ENCODE data around the gene COL20A1. TPM values are rescaled to one million over a fixed set of nuclear protein-coding genes. Genes with fewer than 3 reads are reported as not detected.

COL20A1 gene
- total and polyA plus RNA-seq, 2 of the 13 experiments (the other 11 are each of a cell fraction or from before 2014, with no cell fraction given), result not detected

- Histone ChIP-seq H2AFZ (ENCODE audit: low read length) (no peak overlapping the region), H3K9me3 (ENCODE audit: low read length) (no peaks in the 10 kb centered on the region), H3K36me3 (replicated peaks in 1 of 2; ENCODE audit: control insufficient read depth in 1 of 2, insufficient read depth in 2 of 2, low read length in 2 of 2) (no peaks in the 10 kb centered on the region), H3K9ac (ENCODE audit: insufficient read depth, low read depth, low read length) (no peak overlapping the region), H4K20me1 (ENCODE audit: insufficient read depth, low read length) (no peaks in the 10 kb centered on the region), H3K27me3 (ENCODE audit: control insufficient read depth in 1 of 2, insufficient read depth in 2 of 2, low read length in 2 of 2) (peaks cover 0 to 18% of the 10 kb centered on the region in 2 experiments), H3K4me1 (ENCODE audit: insufficient read depth, low read length) (no peaks in the 10 kb centered on the region), H3K4me3 (replicated peaks in 1 of 3; ENCODE audit: insufficient read depth in 1 of 3, low read depth in 2 of 3, low read length in 3 of 3) (no peak overlapping the region), H3K79me2 (ENCODE audit: insufficient read depth, low read length) (no peaks in the 10 kb centered on the region), H3K27ac (ENCODE audit: extremely low read length, insufficient read depth, low read length) (no peak overlapping the region), H3K4me2 (ENCODE audit: low read depth, low read length) (no peak overlapping the region)
- no peak for ATAC-seq
- FAIRE-seq, result no peak
- POLR2A ChIA-PET, result no interaction called here
- CTCF ChIA-PET (ENCODE audit: low intra/inter-chr PET ratio, low total read pairs), result no interaction called here
- BruUV-seq (replicated peaks), result no TSS peak
- intact Hi-C loops (cut with micrococcal nuclease; ENCODE audit: unreplicated experiment) (loop anchor here (2.0 kb wide), 1 partner anchor 31 kb away; no protein-coding TSS in a partner anchor), in situ Hi-C loops (cut with HindIII; ENCODE audit: extremely low pct_ligation_motif_present, low pct_unique_long_range_greater_than_20kb) (no loop called here)
- WGBS (ENCODE audit: low lambda C conversion rate), result 78% methylated on average over 29 of the region's 29 CpGs
- DNase-seq (ENCODE audit: low spot score), result no peak
- TF ChIP-seq ZNF318 (CRISPR knock-in tag; IDR thresholded peaks at IDR 0.05), result 0 out of 2 replicates have a peak, but pooled peaks have one; percentile 76
- TF ChIP-seq ATF7 (IDR thresholded peaks at IDR 0.05), result no peak
- peak; percentile 14; the same call in 1 of the 2 replicates for TF ChIP-seq ATF7 (CRISPR knock-in tag; IDR thresholded peaks at IDR 0.05)
- TF ChIP-seq MNT (IDR thresholded peaks at IDR 0.05), result peak; percentile 52; the same call in 1 of the 2 replicates
- TF ChIP-seq, protein P1, sequence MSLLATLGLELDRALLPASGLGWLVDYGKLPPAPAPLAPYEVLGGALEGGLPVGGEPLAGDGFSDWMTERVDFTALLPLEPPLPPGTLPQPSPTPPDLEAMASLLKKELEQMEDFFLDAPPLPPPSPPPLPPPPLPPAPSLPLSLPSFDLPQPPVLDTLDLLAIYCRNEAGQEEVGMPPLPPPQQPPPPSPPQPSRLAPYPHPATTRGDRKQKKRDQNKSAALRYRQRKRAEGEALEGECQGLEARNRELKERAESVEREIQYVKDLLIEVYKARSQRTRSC (CRISPR knock-in tag; IDR thresholded peaks at IDR 0.05; ENCODE audit: low read depth), result 0 out of 2 replicates have a peak, but pooled peaks have one; percentile 43
- TF ChIP-seq, protein P2, sequence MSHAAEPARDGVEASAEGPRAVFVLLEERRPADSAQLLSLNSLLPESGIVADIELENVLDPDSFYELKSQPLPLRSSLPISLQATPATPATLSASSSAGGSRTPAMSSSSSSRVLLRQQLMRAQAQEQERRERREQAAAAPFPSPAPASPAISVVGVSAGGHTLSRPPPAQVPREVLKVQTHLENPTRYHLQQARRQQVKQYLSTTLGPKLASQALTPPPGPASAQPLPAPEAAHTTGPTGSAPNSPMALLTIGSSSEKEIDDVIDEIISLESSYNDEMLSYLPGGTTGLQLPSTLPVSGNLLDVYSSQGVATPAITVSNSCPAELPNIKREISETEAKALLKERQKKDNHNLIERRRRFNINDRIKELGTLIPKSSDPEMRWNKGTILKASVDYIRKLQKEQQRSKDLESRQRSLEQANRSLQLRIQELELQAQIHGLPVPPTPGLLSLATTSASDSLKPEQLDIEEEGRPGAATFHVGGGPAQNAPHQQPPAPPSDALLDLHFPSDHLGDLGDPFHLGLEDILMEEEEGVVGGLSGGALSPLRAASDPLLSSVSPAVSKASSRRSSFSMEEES (CRISPR knock-in tag; IDR thresholded peaks at IDR 0.05), result no peak
- no peak for TF ChIP-seq SP1 (IDR thresholded peaks at IDR 0.05)
- TF ChIP-seq SP1 (CRISPR knock-in tag; IDR thresholded peaks at IDR 0.05), result no peak
- TF ChIP-seq, protein P3, sequence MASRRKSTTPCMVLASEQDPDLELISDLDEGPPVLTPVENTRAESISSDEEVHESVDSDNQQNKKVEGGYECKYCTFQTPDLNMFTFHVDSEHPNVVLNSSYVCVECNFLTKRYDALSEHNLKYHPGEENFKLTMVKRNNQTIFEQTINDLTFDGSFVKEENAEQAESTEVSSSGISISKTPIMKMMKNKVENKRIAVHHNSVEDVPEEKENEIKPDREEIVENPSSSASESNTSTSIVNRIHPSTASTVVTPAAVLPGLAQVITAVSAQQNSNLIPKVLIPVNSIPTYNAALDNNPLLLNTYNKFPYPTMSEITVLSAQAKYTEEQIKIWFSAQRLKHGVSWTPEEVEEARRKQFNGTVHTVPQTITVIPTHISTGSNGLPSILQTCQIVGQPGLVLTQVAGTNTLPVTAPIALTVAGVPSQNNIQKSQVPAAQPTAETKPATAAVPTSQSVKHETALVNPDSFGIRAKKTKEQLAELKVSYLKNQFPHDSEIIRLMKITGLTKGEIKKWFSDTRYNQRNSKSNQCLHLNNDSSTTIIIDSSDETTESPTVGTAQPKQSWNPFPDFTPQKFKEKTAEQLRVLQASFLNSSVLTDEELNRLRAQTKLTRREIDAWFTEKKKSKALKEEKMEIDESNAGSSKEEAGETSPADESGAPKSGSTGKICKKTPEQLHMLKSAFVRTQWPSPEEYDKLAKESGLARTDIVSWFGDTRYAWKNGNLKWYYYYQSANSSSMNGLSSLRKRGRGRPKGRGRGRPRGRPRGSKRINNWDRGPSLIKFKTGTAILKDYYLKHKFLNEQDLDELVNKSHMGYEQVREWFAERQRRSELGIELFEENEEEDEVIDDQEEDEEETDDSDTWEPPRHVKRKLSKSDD (CRISPR knock-in tag; IDR thresholded peaks at IDR 0.05; ENCODE audit: low read depth), result no peak
These were observed 43.3 kb downstream of the COL20A1 start for GRCh38 chr20:63336232-63336752.
